ENCODE data around the gene REXO4.
"Not testable (repeated sequence)": the region's sequence is repeated elsewhere in the genome, so short reads cannot be mapped to it uniquely, and the experiment has no call there.

The REXO4 gene, protein sequence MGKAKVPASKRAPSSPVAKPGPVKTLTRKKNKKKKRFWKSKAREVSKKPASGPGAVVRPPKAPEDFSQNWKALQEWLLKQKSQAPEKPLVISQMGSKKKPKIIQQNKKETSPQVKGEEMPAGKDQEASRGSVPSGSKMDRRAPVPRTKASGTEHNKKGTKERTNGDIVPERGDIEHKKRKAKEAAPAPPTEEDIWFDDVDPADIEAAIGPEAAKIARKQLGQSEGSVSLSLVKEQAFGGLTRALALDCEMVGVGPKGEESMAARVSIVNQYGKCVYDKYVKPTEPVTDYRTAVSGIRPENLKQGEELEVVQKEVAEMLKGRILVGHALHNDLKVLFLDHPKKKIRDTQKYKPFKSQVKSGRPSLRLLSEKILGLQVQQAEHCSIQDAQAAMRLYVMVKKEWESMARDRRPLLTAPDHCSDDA

DNA sequence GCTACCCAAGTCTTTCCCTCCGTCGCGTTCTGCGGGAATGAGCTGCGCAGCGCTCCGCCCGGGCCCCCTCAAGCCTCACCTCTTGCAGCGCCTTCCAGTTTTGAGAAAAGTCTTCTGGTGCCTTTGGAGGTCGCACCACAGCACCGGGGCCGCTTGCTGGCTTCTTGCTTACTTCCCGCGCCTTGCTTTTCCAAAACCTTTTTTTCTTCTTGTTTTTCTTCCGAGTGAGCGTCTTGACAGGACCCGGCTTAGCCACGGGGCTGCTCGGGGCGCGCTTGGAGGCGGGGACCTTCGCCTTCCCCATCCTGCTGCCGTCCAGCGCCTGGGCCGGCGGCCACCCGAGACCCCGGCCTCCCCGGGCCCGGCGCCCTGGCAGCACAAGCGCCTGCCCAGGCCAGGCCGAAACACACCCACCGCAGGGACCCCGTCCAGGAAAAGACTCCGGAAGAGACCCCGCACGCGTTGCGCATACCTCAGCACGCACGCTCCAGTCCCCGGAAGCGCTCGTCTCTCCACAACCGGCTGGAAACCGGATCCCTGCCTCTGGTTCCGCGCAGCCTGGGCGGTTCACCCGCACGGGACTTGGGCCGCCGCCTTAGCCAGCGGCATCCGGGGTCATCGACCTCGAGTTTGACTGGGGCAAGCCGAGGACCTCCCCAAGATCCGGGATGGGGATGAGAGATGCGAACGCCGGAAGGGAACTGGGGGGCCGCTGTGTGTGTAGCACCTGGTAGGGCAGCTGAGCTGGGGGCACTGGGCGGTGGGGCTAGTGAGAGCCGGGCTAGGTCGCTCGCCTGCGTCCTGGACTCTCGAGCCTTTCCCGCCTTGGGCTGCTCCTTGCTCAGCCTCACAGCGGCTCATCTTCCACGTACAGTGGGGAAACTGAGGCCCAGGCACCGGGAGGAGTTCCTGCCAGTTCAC, at the start of gene REXO4:
TSS of gene REXO4 (minus strand) at position 470 of the 921 bp plus-strand sequence. CDS start at position 304, 166 bp downstream.
- peak; percentile 87 to 90 for DNase-seq

DNA sequence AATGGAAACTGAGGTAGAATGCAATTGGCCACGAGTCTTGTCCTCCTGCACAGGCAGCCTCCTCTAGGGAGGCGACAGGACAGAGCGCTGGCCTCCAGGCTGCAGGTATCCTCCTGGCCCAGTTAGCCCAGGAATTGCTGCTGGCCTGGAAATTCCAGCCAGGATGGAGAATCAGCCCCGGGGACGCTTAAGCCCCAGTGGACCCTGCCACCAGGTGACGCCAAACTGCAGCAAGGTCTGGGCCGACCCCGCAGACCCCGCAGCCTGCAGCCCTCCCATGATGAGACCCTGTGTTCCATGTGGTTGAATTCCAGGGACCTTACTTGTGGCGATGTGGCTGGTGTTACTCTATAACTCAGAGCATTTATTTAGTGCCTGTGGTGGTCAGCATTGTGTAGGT, 49.3 kb upstream of the REXO4 start:
- DNase-seq, result no peak

DNA sequence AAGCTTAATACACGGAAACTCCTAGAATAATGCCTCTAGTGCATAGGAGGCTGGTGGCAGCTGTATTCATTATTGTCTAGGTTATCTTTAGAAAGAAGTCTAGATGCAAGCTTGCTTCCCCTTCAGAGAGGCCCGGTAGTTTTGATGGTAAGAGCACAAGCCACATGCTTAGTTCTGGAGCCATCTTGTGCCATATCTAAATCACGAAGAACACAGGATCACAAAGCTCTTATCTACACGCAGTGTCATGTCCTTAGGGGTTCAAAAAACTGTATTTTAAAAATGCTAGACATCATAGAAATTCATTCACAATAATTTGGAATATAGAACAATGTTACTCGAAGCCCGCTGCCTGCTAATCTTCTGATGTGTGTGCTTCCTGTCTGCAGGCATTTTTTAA, 48.2 kb upstream of the REXO4 start:
- DNase-seq, result no peak

DNA sequence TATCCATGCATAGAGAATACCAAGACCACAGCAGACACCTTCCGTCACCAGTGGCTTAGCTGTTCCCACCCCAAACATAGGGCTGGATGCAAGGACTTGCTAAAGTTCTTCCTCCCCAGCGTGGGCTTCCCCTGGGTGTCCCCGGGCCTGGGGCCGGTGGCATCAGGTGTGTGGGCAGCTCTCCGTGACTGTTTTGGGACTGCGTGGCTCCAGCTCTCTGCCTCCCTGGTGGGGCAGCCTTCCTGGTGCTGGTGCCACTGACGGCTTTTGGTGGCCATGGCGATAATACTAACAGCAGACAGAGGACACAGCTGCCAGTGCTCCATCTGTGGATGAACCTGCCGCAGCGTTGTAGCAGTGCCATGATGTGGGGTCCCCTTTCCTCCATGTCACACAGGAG, 46.8 kb upstream of the REXO4 start:
- no peak for DNase-seq

DNA sequence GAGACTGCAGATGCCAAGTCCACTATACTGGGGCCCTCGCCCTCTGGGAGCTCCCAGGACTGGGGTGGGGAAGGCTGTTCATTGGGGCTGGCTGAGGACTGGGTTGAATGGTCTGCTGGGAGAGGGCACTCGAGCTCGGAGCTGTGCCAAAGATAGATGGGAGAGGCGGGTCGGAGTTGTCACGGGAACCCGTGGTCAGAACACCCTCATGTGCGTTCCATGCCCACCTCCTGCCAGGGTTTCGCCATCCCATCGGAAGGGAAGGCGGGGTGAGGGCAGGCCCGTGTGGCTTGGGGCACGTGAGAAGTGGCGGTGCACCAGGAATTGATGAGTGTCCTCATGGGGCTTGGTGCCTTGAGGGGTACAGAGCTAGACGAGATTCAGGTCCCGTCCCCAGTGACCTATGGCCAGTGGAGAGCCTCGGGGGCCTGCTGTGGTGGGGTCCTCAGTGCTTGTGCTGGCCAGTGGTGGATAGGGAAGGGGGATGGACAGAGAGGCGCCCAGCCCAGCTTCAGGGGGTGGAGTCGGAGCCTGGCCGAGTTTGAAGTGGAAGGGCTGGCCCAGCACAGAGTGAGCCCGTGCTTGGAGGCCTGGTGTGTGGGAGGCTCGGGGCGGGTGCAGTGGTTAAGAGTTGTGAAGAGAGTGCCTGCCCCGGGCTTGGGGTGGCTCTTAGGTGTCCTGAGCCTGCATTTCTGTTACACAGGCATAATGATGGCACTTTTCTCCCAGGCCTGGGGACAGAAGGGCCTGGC, 46.2 kb upstream of the REXO4 start:
- no peak for DNase-seq

DNA sequence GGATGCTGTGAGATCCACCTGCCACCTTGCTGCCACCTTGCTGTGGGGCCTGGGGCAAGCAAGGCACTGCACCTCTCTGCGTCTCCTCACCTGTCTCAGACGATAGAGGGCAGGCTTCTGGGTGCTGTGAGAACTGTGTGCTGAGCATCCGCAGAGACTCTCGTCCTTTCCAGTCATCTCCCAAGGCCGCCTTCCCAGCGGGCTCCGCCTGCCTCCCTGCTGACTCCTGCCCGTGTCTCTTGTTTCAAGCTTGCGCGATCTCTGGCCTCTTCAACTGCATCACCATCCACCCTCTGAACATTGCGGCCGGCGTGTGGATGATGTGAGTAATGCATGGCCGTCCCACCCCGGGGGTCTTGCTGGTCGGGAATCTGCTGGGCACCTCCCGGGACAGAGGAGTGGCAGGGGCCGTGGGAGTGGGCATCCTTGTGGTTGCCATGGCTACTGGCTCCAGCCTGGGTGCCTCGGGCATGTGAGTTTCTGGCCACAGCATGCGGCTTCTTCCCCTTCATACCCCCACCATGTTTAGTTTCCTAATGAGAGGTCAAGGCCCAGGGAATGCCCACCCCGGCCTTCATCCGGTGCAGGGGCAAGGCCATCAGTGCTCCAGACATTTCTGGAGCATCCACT, 45.5 kb upstream of the REXO4 start:
- DNase-seq, result no peak

DNA sequence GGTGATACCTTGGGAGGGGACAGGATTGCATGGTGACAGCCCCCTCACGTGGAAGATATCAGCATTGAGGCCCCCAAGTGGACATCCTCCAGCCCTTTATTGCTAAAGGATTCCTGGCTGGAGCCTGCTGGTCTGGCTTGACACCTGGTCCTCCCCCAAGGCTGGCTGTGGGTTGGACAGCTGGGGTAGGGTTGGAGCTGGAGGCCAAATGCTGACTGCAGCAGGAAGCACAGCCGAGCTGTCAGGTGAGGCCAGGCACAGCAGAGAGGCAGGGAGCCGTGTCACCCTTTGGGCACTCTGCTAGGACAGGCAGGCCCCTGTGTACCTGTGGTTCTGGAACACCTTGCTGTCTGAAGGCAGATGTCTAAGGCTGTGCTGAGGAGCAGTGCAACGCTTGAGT, 44.2 kb upstream of the REXO4 start:
- no peak for DNase-seq

DNA sequence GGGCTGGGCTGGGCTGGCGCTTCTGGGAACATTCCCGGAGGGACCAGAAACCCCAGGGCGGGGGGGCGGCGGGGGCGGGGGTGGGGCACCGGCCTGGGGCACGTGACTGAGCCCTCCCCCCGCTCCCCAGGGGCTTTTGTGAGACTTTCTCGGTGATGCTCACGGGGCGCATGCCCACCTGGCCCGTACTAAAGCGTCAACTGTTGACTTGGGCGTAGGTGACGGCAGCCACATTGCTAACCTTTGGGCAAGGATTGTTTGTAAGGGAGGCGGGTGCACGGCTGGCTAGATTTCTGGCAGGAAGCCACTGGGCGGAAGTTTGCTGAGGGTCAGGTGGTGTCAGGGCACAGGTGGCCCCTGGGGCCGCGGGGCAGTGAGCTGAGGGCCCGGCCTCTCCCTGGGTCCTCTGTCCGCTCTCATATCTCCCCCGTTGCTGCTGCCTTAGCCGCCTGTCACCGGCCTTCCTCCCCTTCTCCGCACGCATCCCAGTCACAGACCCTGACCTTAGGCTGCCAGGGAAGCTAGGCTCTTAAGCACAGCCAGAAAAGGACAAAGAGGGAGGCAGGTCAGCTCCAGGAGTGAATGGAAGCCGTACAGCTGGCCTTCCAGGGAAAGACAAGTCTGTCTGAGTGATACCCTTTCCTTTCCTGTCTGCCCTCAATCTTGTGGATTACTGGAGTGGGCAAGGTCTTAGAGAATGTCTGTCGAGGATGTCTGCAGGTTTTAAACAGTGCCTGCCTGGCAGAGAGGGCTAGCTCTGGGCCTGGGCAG, 42.8 kb upstream of the REXO4 start:
- no peak for DNase-seq

DNA sequence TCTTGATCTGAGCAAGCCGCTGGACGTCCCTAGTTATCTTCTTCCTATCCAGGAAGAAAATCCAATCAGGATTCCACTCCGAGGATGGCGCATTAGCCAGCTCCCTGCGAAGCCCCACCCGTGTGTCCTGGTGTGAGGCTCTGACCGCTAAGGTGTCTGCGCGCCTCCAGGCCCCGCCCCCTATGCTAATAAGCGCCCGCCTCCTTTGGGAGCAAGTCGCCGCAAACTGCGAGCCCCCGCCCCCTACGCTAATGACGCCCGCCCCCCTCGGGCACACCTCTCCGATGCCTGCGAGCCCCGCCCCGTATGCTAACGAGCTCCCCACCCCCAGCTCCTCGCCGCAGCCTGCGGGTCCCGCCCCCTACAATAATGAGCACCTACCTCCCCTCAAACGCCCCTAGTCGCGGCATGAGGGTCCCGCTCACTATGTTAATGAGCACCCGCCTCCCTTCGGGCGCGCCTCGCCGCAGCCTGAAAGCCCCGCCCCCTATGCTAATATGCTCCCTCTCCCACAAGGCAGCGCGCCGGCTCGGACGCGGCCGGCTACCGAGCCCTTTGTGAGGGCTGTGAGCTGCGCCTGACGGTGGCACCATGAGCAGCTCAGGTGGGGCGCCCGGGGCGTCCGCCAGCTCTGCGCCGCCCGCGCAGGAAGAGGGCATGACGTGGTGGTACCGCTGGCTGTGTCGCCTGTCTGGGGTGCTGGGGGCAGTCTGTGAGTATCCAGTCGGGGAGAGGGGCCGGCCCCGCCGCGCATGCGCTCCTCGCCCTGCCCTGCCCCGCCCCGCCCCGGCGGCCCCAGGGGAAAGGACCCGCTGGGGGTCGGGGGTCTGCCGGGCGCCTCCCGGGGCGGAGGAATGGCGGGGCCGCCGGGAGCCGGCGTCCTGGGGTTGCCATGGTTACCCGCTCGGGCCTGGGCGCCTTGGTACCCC, 41.9 kb upstream of the REXO4 start, which contains the start of gene CACFD1:
TSS of gene CACFD1 (plus strand) at position 503 of the 929 bp plus-strand sequence. CDS start at position 592, 89 bp downstream.
- DNase-seq, result peak; percentile 80 to 90

DNA sequence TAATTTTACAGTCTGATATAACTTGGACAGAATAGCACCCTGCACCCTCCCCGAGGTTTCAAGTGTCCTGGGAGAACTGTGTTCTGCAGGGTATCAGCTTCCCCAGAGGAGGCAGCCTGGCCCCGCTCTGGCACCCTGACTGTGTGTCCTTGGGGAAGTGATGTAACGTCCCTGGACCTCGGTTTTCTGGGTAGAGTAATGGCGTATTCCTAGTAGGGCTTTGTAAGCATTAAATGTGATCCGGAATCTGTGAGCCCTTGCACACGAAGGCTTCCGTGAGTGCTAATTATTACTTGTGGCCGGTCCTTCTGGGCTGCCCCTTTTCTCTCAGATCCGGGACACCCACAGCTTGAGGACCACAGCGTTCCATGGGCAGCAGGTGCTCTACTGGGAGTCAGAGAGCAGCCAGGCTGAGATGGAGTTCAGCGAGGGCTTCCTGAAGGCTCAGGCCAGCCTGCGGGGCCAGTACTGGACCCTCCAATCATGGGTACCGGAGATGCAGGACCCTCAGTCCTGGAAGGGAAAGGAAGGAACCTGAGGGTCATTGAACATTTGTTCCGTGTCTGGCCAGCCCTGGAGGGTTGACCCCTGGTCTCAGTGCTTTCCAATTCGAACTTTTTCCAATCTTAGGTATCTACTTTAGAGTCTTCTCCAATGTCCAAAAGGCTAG, 41.0 kb upstream of the REXO4 start:
- peak; percentile 5 to 11 for DNase-seq

DNA sequence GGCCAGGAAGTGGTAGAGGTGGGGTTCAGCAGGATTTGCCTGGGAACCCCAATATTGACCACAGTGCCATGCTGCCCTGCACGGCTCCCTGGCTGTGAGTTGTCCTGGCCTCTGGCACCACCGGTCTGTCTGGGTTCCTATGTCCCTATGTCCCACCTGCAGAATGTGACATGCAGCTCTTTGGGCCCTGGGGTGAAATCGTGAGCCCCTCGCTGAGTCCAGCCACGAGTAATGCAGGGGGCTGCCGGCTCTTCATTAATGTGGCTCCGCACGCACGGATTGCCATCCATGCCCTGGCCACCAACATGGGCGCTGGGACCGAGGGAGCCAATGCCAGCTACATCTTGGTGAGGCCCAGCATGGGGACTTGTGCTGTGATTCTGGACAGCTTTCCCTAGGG, 39.9 kb upstream of the REXO4 start:
- no peak for DNase-seq

DNA sequence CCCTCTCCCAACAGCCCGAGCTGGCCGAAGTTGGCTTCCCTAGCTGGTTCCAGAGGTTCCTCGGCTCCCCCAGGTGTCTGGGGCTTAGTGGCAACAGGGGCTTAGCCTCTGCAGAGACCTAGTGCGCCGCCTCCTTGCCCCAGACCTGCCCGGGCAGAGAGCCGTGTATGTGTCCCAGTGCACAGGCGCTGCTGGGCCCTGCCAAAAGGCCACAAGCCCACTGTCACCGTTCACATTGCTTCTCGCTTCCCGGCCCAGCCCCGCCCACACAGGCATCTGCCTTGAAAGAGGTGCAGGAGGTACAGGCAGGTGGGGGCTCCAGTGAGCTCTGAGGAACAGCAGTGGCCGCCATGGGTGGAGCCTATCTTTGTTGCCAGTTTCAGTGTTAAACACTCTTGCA, 39.4 kb upstream of the REXO4 start:
- DNase-seq, result no peak

DNA sequence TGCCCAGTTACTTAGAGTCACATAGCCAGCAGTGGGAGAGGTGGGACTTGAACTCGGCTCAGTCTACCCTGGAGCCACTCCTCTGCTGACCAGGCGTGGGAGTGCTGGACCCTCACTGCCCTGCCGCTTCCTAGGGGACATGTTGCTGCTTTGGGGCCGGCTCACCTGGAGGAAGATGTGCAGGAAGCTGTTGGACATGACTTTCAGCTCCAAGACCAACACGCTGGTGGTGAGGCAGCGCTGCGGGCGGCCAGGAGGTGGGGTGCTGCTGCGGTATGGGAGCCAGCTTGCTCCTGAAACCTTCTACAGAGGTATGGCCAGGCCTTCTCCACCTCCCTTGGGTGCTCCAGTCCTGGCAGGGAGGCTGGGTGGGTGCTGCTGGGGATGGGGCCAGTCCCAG, 38.6 kb upstream of the REXO4 start:
- DNase-seq, result no peak

DNA sequence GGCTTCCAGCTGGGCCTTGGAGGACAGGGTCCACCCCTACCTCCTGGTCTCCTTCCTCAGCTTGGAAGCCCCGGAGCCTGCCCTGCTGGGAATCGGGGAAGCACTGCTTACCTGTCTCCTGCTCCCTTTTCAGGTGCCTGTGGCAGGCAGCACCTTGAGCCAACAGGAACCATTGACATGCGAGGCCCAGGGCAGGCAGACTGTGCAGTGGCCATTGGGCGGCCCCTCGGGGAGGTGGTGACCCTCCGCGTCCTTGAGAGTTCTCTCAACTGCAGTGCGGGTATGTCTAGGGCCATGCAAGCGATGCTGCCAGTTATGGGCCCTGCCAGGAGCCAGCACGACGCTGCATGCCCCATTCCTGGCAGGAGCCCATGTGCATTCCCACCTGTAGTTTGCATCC, 38.1 kb upstream of the REXO4 start:
- DNase-seq, result no peak

DNA sequence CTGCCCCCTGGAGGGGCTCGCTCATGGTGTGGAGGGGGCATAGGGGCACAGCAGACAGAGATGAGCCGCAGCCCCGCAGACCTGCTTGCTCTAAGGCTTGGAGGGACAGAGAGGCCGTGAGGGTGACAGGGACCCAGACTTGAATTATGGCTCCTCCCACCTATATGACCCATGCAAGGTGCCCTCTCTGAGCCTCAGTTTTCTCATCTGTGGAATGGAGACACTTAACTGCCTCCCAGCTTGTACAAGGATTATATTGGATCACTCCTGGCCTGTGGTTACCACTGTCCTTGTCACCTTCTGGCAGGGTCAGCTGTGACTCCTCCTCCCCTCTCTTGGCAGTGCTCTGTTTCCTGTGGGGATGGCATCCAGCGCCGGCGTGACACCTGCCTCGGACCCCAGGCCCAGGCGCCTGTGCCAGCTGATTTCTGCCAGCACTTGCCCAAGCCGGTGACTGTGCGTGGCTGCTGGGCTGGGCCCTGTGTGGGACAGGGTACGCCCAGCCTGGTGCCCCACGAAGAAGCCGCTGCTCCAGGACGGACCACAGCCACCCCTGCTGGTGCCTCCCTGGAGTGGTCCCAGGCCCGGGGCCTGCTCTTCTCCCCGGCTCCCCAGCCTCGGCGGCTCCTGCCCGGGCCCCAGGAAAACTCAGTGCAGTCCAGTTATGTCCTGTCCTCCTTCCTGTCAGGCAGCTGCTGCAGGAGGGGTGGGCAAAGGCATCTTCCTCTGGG, 37.3 kb upstream of the REXO4 start:
- no peak for DNase-seq

DNA sequence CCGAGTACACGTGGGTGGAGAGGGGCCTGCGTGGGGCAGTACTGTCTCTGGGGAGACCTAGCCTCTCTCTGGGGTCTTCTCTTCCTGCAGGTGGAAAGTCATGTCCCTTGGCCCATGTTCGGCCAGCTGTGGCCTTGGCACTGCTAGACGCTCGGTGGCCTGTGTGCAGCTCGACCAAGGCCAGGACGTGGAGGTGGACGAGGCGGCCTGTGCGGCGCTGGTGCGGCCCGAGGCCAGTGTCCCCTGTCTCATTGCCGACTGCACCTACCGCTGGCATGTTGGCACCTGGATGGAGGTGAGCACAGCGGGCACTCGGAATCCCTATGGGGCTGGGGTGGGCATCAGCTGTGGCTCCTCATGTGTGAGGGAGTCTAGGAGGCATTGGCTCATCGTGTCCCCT, 36.5 kb upstream of the REXO4 start:
- no peak for DNase-seq

DNA sequence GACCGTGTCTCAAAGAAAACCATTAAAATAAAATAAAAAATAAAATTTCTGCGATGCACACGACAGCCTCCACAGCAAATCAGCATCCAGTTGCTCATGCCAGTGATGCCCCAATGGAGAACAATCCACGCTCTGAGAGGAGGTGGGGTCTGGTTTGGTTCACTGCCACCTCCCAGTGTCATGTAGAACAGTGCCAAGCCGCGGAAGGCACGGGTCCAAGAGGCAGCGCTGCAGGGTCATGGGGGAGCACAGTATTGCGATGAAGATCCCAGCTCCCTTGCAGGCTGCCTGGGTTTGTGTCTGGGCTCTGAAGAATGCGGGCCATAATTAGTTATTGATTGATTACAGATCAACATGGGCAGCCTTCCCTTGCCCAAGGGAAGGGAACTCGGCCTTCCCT, 35.8 kb upstream of the REXO4 start:
- no peak for DNase-seq

DNA sequence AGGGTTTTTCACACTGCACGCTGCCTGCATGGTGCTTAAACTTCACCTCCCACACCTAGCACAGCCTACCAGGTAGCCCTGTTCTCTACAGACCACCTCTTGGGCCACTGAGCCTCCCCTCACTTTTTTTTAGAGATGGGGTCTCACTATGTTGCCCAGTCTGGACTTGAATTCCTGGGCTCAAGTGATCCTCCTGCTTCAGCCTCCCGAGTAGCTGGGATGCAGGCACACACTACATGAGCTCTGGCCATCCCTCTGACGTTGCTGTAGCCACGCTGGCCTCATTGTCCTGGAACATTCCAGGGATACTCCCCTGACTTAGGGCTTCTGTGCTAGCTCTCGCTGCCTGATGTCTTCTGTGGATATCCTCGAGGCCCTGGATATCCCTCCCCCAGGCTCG, 34.8 kb upstream of the REXO4 start:
- no peak for DNase-seq

DNA sequence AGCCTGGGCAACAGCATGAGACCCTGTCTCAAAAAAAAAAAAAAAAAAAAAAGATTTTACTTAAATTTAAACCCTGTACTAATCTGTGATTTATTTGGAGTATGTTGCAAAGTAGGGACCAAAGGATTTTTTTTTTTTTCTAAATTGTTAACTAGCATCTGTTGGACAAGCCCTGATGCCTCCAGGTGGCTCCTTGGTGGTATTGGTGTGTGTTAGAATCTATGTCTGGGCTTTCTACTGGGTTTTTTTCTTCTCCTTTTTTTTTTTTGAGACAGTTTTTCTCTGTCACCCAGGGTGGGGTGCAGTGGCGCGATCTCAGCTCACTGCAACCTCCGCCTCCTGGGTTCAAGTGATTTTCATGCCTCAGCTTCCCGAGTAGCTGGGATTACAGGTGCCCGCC, 34.1 kb upstream of the REXO4 start:
- DNase-seq, result not testable (repeated sequence)

Measured in Kasumi-1 (cell line).